A549 (cell line): ENCODE results near the gene NPEPPS. TPM values are rescaled to one million over a fixed set of nuclear protein-coding genes. Genes with fewer than 3 reads are reported as not detected.

Source experiments
- ATAC-seq, 2 experiments: fragments of 200-7000 bp in 1 of 2; fragments of >200 bp in 1 of 2; cut with Nextera tagmentation in 1 of 2; cut with Tn5 transposase in 1 of 2; 3 replicates each; pipeline versions ENCODE4 v1.8.0 to v1.9.1; 2018 to 2020; ENCODE audit warnings: mild to moderate bottlenecking in 1 of 2, moderate library complexity in 1 of 2
- CTCF ChIA-PET: fragments of 300-600 bp; sonication (Branson Sonifier 250); formaldehyde crosslinking; extraction: SDS; loops from one replicate; lab custom pipeline; 2021; ENCODE audit warnings: antibody characterized with exemption, inconsistent platforms; lab: Yijun Ruan, JAX
- POLR2A ChIA-PET: fragments of 350-600 bp; formaldehyde crosslinking; extraction: SDS; loops from one replicate; lab custom pipeline; 2021; ENCODE audit warnings: antibody characterized with exemption, inconsistent platforms; lab: Yijun Ruan, JAX
- DNase-seq, 2 experiments: peaks; one replicate each; pipeline versions ENCODE4 v3.0.0 to v3.0.0-alpha.2; 2011 to 2016; ENCODE audit warnings: low read depth in 1 of 2, low spot score in 1 of 2
- FAIRE-seq: peaks from 2 replicates; lab custom pipeline; 2011; peaks lifted over from hg19 to GRCh38; lab: Jason Lieb, UNC
- H3K27ac ChIP-seq, 2 experiments: fragments of >200 bp; sonication (Bioruptor Twin); formaldehyde crosslinking; 3 replicates each; pipeline ENCODE4 v1.5.1; 2016 to 2017
- H3K4me1 ChIP-seq: fragments of >200 bp; sonication (Bioruptor Twin); formaldehyde crosslinking; 3 replicates; pipeline ENCODE4 v1.6.1; 2016
- H3K4me2 ChIP-seq: fragments of >200 bp; sonication (Bioruptor Twin); formaldehyde crosslinking; 3 replicates; pipeline ENCODE4 v1.6.1; 2016
- H3K4me3 ChIP-seq: fragments of >200 bp; sonication (Bioruptor Twin); formaldehyde crosslinking; 3 replicates; pipeline ENCODE4 v1.5.1; 2016
- H3K9me3 ChIP-seq: fragments of >200 bp; sonication (Bioruptor Twin); formaldehyde crosslinking; 3 replicates; pipeline ENCODE4 v1.6.1; 2016
- ATOH8 ChIP-seq: fragments of 250-450 bp; sonication (Bioruptor Pico); IDR thresholded peaks from 2 replicates; pipeline ENCODE4 v1.5.0; 2020; ENCODE audit warnings: low read depth, mild to moderate bottlenecking, moderate library complexity
- CBX8 ChIP-seq: fragments of 200-600 bp; sonication (generic); IDR thresholded peaks from 2 replicates; pipeline ENCODE4 v1.6.1; 2016
- CEBPB ChIP-seq, 2 experiments: fragments of >200 bp in 1 of 2; sonication (Bioruptor Twin) in 1 of 2; formaldehyde crosslinking in 1 of 2; IDR thresholded peaks; 2 replicates each; pipeline ENCODE4 v1.6.1; 2012 to 2016
- CHD2 ChIP-seq: fragments of 150-350 bp; IDR thresholded peaks from 2 replicates; pipeline ENCODE4 v1.6.1; 2014; ENCODE audit warnings: low read length; ENCODE audit not compliant: partially characterized antibody
- CTCF ChIP-seq: fragments of >200 bp; sonication (Bioruptor Twin); formaldehyde crosslinking; IDR thresholded peaks from 3 replicates; pipeline ENCODE4 v1.5.1; 2016
- EHMT2 ChIP-seq: fragments of 200-600 bp; sonication (generic); IDR thresholded peaks from 2 replicates; pipeline ENCODE4 v1.6.1; 2016; ENCODE audit warnings: antibody characterized with exemption, low read depth, mild to moderate bottlenecking, moderate library complexity
- FOSL2 ChIP-seq, 2 experiments: fragments of 450-650 bp in 1 of 2; fragments of >200 bp in 1 of 2; sonication (Bioruptor Twin) in 1 of 2; formaldehyde crosslinking; IDR thresholded peaks; 2 replicates each; pipeline versions ENCODE4 v1.5.0 to v1.6.1; 2016 to 2020; ENCODE audit warnings: mild to moderate bottlenecking in 1 of 2, moderate library complexity in 1 of 2
- HDAC2 ChIP-seq: fragments of 200-600 bp; sonication (generic); IDR thresholded peaks from 2 replicates; pipeline ENCODE4 v1.6.1; 2016
- JUNB ChIP-seq: fragments of >200 bp; sonication (Bioruptor Twin); formaldehyde crosslinking; IDR thresholded peaks from 2 replicates; pipeline ENCODE4 v1.6.1; 2016
- KDM5A ChIP-seq: fragments of 200-600 bp; sonication (generic); IDR thresholded peaks from 2 replicates; pipeline ENCODE4 v1.6.1; 2016; ENCODE audit warnings: antibody characterized with exemption, mild to moderate bottlenecking
- MAFK ChIP-seq: fragments of 450-650 bp; IDR thresholded peaks from 2 replicates; pipeline ENCODE4 v1.6.1; 2014; ENCODE audit not compliant: partially characterized antibody
- POLR2A ChIP-seq: IDR thresholded peaks from 2 replicates; pipeline ENCODE4 v1.6.1; 2012; ENCODE audit warnings: mild to moderate bottlenecking, low read length
- RAD21 ChIP-seq, 2 experiments: fragments of >200 bp in 1 of 2; sonication (Bioruptor Twin) in 1 of 2; formaldehyde crosslinking in 1 of 2; IDR thresholded peaks in 1 of 2; conservative IDR thresholded peaks in 1 of 2; 2 replicates in 1 of 2; 3 replicates in 1 of 2; pipeline ENCODE4 v1.6.1; 2012 to 2018; ENCODE audit warnings: inconsistent platforms in 1 of 2
- RARB ChIP-seq: fragments of 250-450 bp; sonication (Bioruptor Pico); IDR thresholded peaks from 2 replicates; pipeline ENCODE4 v1.8.0; 2021; ENCODE audit warnings: mild to moderate bottlenecking, moderate library complexity
- RNF2 ChIP-seq: fragments of 200-600 bp; sonication (generic); IDR thresholded peaks from 2 replicates; pipeline ENCODE4 v1.6.1; 2016; ENCODE audit warnings: low read depth, mild to moderate bottlenecking, antibody characterized with exemption, moderate library complexity, borderline replicate concordance
- TFCP2L1 ChIP-seq: fragments of 250-450 bp; sonication (Bioruptor Pico); IDR thresholded peaks from 2 replicates; pipeline ENCODE4 v1.5.0; 2021; ENCODE audit warnings: mild to moderate bottlenecking
- TP53 ChIP-seq: fragments of 250-450 bp; sonication (Bioruptor Pico); IDR thresholded peaks from 2 replicates; pipeline ENCODE4 v1.5.0; 2021; ENCODE audit warnings: mild to moderate bottlenecking, moderate library complexity
- ZFP36 ChIP-seq: fragments of 450-650 bp; IDR thresholded peaks from 2 replicates; pipeline ENCODE4 v1.6.1; 2014; ENCODE audit warnings: borderline replicate concordance; ENCODE audit not compliant: partially characterized antibody
- WGBS: methylation state at CpG from one replicate; pipeline ENCODE4 v1.1.6; 2017; ENCODE audit errors: missing lambda C conversion rate; 5-methylcytosine and 5-hydroxymethylcytosine counted together
- polyA plus RNA-seq, 4 experiments: library from polyadenylated mRNA; depleted of rRNA in 3 of 4; stranded (reverse); fragments of >200 nt; fragmentation: RNase III in 1 of 4; extraction: RNeasy Plus Mini Kit Qiagen cat#74134 plus additional on column Dnase treatment in 1 of 4; gene quantifications; 2 replicates in 3 of 4; 3 replicates in 1 of 4; pipeline ENCODE4 v1.2.3, GENCODE V29; 2011 to 2017

Gene NPEPPS
- polyA plus RNA-seq, 2 of the 4 experiments (the other 2 are of a cell fraction): 99.2 to 169 TPM

DNA sequence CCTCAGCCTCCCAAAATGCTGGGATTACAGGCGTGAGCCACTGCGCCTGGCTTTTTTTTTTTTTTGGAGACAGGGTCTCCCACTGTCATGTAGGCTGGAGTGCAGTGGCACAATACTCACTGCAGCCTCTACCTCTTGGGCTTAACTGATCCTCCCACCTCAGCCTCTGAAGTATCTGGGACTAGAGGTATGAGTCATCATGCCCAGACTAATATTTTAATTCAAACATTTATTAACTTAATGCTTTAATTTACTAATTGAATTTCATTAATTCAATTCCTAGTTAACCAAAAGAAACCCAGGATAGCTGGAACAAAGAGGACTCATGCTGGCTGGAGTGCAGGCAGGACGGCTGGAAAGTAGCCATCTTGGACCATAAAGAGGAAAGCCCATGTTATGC lies 104.8 kb downstream of the NPEPPS start:
- WGBS: 93% methylated on average over 3 of the region's 3 CpGs
- H3K4me3 ChIP-seq: no peak overlapping the region
- FAIRE-seq (no peak), ATAC-seq (no peak), DNase-seq (no peak)
- H3K4me2 ChIP-seq: no peak overlapping the region
- ChIA-PET CTCF (interaction anchor here (2.3 kb wide), 1 partner anchor 20 kb away, joined by 17 read pairs; no protein-coding TSS in a partner anchor), POLR2A (no interaction called here)
- no peaks in the 10 kb centered on the region for H3K4me1 ChIP-seq
- no peaks in the 10 kb centered on the region for H3K9me3 ChIP-seq
- H3K27ac ChIP-seq: no peak overlapping the region
- TF ChIP-seq ZFP36 (no peak), EHMT2 (no peak), CEBPB (IDR thresholded peaks at IDR 0.05) (no peak), FOSL2 (IDR thresholded peaks at IDR 0.05) (no peak), FOSL2 (CRISPR knock-in tag; IDR thresholded peaks at IDR 0.05) (peak; percentile 66; the same call in 1 of the 2 replicates), CBX8 (no peak)

DNA sequence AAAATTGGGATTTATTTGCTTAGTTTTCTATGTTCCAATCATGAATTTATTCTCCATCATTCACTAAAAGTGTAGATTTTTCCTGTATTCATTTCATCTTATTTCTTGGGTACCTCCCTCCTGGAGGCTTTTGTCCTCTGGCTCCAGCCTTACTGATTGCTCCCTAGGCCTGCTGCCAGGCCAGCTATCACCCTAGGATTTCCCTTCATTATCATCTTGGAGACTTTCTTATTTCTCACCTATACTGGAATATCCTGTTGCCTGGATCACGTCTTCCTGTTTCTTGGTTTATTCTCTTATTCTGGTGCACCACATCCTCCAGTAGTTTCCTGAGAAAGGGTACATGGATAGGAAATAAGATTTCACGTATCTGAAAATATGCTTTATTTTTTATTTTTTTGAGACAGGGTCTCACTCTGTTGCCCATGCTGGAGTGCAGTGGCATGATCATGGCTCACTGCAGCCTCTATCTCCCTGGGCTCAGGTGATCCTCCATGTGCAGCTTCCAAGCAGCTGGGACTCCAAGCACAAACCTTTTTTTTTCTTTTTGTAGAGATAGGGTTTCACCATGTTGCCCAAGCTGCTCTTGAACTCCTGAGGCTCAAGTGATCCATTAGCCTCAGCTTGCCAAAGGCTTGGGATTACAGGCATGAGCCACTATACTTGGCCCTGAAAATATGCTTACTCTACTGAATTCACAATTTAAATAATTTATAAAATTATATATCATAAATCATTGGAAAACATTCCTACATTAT lies 105.5 kb downstream of the NPEPPS start:
- TF ChIP-seq TFCP2L1 (CRISPR knock-in tag): no peak
- TF ChIP-seq CHD2: no peak
- no peak for TF ChIP-seq RARB (CRISPR knock-in tag)
- TF ChIP-seq RNF2: no peak
- peak; percentile 3 for TF ChIP-seq MAFK
- no peak for TF ChIP-seq JUNB
- POLR2A ChIA-PET: no interaction called here
- ATAC-seq (no peak), DNase-seq (no peak), FAIRE-seq (no peak)
- Histone ChIP-seq H3K4me2 (no peak overlapping the region), H3K4me1 (no peaks in the 10 kb centered on the region), H3K4me3 (no peak overlapping the region), H3K27ac (no peak overlapping the region), H3K9me3 (no peaks in the 10 kb centered on the region)
- CTCF ChIA-PET: interaction anchor here (0.7 kb wide), 1 partner anchor 21 kb away, joined by 3 read pairs; no protein-coding TSS in a partner anchor
- WGBS: 97% methylated on average over 2 of the region's 2 CpGs

DNA sequence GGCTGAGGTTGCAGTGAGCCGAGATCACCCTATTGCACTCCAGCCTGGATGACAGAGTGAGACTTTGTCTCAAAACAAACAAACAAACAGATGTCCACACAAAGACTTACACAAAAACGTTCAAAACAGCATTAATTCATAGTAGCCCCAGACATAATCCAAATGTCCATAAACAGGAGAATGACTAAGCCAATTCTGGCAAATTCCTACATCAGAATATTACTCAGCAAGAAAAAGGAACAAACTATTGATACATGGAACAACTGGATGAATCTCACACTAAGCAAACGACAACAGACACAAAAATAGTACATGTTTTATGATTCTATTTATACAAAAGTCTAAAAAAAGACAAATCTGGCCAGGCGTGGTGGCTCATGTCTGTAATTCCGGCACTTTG lies 108.0 kb downstream of the NPEPPS start:
- FAIRE-seq: no peak
- no peak for ATAC-seq
- Histone ChIP-seq H3K4me1 (no peaks in the 10 kb centered on the region), H3K9me3 (no peaks in the 10 kb centered on the region), H3K27ac (no peak overlapping the region), H3K4me2 (no peak overlapping the region), H3K4me3 (no peak overlapping the region)
- no peak for DNase-seq
- CTCF ChIA-PET: interaction anchor here (0.8 to 2.4 kb wide), 2 partner anchors 8 to 23 kb away, joined by 4 to 12 read pairs; no protein-coding TSS in a partner anchor
- 63% methylated on average over 5 of the region's 5 CpGs for WGBS
- TF ChIP-seq RARB (CRISPR knock-in tag) (no peak), HDAC2 (no peak), TP53 (no peak), POLR2A (no peak), JUNB (no peak), ATOH8 (CRISPR knock-in tag) (no peak), FOSL2 (IDR thresholded peaks at IDR 0.05) (no peak), FOSL2 (CRISPR knock-in tag; IDR thresholded peaks at IDR 0.05) (no peak), CTCF (no peak), CBX8 (no peak), RAD21 (conservative IDR thresholded peaks at IDR 0.05 in 1 of 2, IDR thresholded peaks at IDR 0.05 in 1 of 2) (no peak), KDM5A (no peak)
- POLR2A ChIA-PET: no interaction called here
